ENCODE data around the gene DSCAML1.

- TF ChIP-seq POLR2AphosphoS5 (IDR thresholded peaks at IDR 0.05; ENCODE audit: low read depth, low read length) (no peak), POLR2A (IDR thresholded peaks at IDR 0.05; ENCODE audit: low read depth, low read length) (no peak)
Measured at GRCh38 chr11:117550466-117550865, 246.6 kb downstream of the DSCAML1 start.

Measured in GM12891 (cell line).